H9 (cell line): ENCODE results near the gene CPSF4L. TPM values are rescaled to one million over a fixed set of nuclear protein-coding genes. Genes with fewer than 3 reads are reported as not detected.
A peak's percentile ranks its signal among the peaks of the same experiment; 100 is the strongest.

ENCODE experiments used
- DNase-seq: peaks from one replicate; pipeline ENCODE4 v3.0.0-alpha.2; 2017
- H2AFZ ChIP-seq: one replicate; pipeline ENCODE4 v1.6.1; 2013; ENCODE audit warnings: mild to moderate bottlenecking, low read length, control low read depth, moderate library complexity
- H2AK5ac ChIP-seq: 2 replicates; pipeline ENCODE4 v1.6.1; 2013; ENCODE audit warnings: low read length, control low read depth, mixed read lengths; ENCODE audit not compliant: insufficient read length
- H2BK120ac ChIP-seq: one replicate; pipeline ENCODE4 v1.6.1; 2013; ENCODE audit warnings: low read depth, mild to moderate bottlenecking, low read length, control low read depth, inconsistent platforms; ENCODE audit not compliant: poor library complexity, severe bottlenecking
- H2BK12ac ChIP-seq: 2 replicates; pipeline ENCODE4 v1.6.1; 2013; ENCODE audit warnings: low read length, control low read depth, mixed read lengths, low read depth; ENCODE audit not compliant: insufficient read length
- H2BK15ac ChIP-seq: 2 replicates; pipeline ENCODE4 v1.6.1; 2013; ENCODE audit warnings: low read depth, low read length, control low read depth
- H2BK20ac ChIP-seq: one replicate; pipeline ENCODE4 v1.6.1; 2013; ENCODE audit warnings: low read depth, mild to moderate bottlenecking, low read length, control low read depth, inconsistent platforms; ENCODE audit not compliant: poor library complexity, severe bottlenecking
- H2BK5ac ChIP-seq: 2 replicates; pipeline ENCODE4 v1.6.1; 2013; ENCODE audit warnings: low read length, control low read depth, mixed read lengths; ENCODE audit not compliant: insufficient read length
- H3K14ac ChIP-seq: 2 replicates; pipeline ENCODE4 v1.6.1; 2013; ENCODE audit warnings: low read length, control low read depth; ENCODE audit not compliant: insufficient read depth
- H3K18ac ChIP-seq: 2 replicates; pipeline ENCODE4 v1.6.1; 2013; ENCODE audit warnings: low read depth, mild to moderate bottlenecking, mixed read lengths, low read length, control low read depth; ENCODE audit not compliant: insufficient read length
- H3K23ac ChIP-seq: 2 replicates; pipeline ENCODE4 v1.6.1; 2013; ENCODE audit warnings: low read length, control low read depth, mixed read lengths, low read depth; ENCODE audit not compliant: insufficient read length
- H3K23me2 ChIP-seq: 2 replicates; pipeline ENCODE4 v1.6.1; 2013; ENCODE audit warnings: low read depth, mild to moderate bottlenecking, mixed read lengths, low read length, control low read depth; ENCODE audit not compliant: insufficient read length, poor library complexity, severe bottlenecking
- H3K27ac ChIP-seq: 2 replicates; pipeline ENCODE4 v1.5.1; 2013; ENCODE audit warnings: low read length, control low read depth, mixed read lengths, low read depth; ENCODE audit not compliant: insufficient read length
- H3K27me3 ChIP-seq: 2 replicates; pipeline ENCODE4 v1.6.1; 2013; ENCODE audit warnings: low read length, control low read depth, inconsistent platforms; ENCODE audit not compliant: insufficient read depth
- H3K4ac ChIP-seq: 2 replicates; pipeline ENCODE4 v1.6.1; 2013; ENCODE audit warnings: low read depth, mild to moderate bottlenecking, control low read depth, inconsistent platforms, low read length, moderate library complexity
- H3K4me1 ChIP-seq: 2 replicates; pipeline ENCODE4 v1.6.1; 2013; ENCODE audit warnings: low read length, control low read depth, inconsistent platforms; ENCODE audit not compliant: insufficient read depth
- H3K4me2 ChIP-seq: 2 replicates; pipeline ENCODE4 v1.6.1; 2013; ENCODE audit warnings: low read length, control low read depth, mixed read lengths; ENCODE audit not compliant: insufficient read length, insufficient read depth
- H3K56ac ChIP-seq: 2 replicates; pipeline ENCODE4 v1.6.1; 2013; ENCODE audit warnings: low read depth, mild to moderate bottlenecking, mixed read lengths, low read length, control low read depth; ENCODE audit not compliant: insufficient read length
- H3K79me1 ChIP-seq: 2 replicates; pipeline ENCODE4 v1.6.1; 2013; ENCODE audit warnings: low read depth, mild to moderate bottlenecking, moderate library complexity, low read length, control low read depth, inconsistent platforms; ENCODE audit not compliant: insufficient read depth, poor library complexity, severe bottlenecking
- H3K79me2 ChIP-seq: 2 replicates; pipeline ENCODE4 v1.6.1; 2013; ENCODE audit warnings: low read length, control low read depth, inconsistent platforms; ENCODE audit not compliant: insufficient read depth
- H3K9ac ChIP-seq: 2 replicates; pipeline ENCODE4 v1.6.1; 2013; ENCODE audit warnings: low read length, control low read depth, mixed read lengths; ENCODE audit not compliant: insufficient read length; ENCODE audit errors: extremely low read depth
- H3K9me3 ChIP-seq: one replicate; pipeline ENCODE4 v1.6.1; 2013; ENCODE audit warnings: low read depth, low read length, inconsistent platforms; ENCODE audit not compliant: control insufficient read depth
- H3T11ph ChIP-seq: one replicate; pipeline ENCODE4 v1.6.1; 2013; ENCODE audit warnings: mild to moderate bottlenecking, low read length, control low read depth, inconsistent platforms
- H4K20me1 ChIP-seq: one replicate; pipeline ENCODE4 v1.6.1; 2013; ENCODE audit not compliant: control insufficient read depth, insufficient read length, insufficient read depth
- H4K5ac ChIP-seq: 2 replicates; pipeline ENCODE4 v1.6.1; 2013; ENCODE audit warnings: low read depth, mild to moderate bottlenecking, mixed read lengths, low read length, control low read depth; ENCODE audit not compliant: insufficient read length
- H4K8ac ChIP-seq: replicated peaks from 2 replicates; pipeline ENCODE4 v1.6.1; 2013; ENCODE audit warnings: low read length, control low read depth, mixed read lengths, low read depth; ENCODE audit not compliant: insufficient read length
- H4K91ac ChIP-seq: 2 replicates; pipeline ENCODE4 v1.6.1; 2013; ENCODE audit warnings: low read depth, mild to moderate bottlenecking, moderate library complexity, mixed read lengths, low read length, control low read depth; ENCODE audit not compliant: insufficient read length
- H3K27ac Mint-ChIP-seq, 3 experiments: 2 replicates in 2 of 3; 3 replicates in 1 of 3; pipeline ENCODE4 v1.8.0; 2020 to 2021; ENCODE audit warnings: mixed read lengths in 3 of 3, mild to moderate bottlenecking in 1 of 3, moderate library complexity in 1 of 3
- H3K27me3 Mint-ChIP-seq: 2 replicates; pipeline ENCODE4 v1.8.0; 2021; ENCODE audit warnings: low read depth, mild to moderate bottlenecking, moderate library complexity, mixed read lengths
- H3K36me3 Mint-ChIP-seq, 3 experiments: 2 replicates in 2 of 3; 3 replicates in 1 of 3; pipeline ENCODE4 v1.8.0; 2020 to 2021; ENCODE audit warnings: low read depth in 3 of 3, mixed read lengths in 3 of 3; ENCODE audit not compliant: insufficient read depth in 1 of 3
- H3K4me1 Mint-ChIP-seq, 2 experiments: 2 replicates each; pipeline ENCODE4 v1.8.0; 2020; ENCODE audit warnings: mixed read lengths in 2 of 2
- H3K4me3 Mint-ChIP-seq, 2 experiments: 2 replicates in 1 of 2; 3 replicates in 1 of 2; pipeline ENCODE4 v1.8.0; 2020 to 2021; ENCODE audit warnings: mild to moderate bottlenecking in 2 of 2, mixed read lengths in 2 of 2, moderate library complexity in 1 of 2
- H3K9me3 Mint-ChIP-seq, 2 experiments: 2 replicates in 1 of 2; 3 replicates in 1 of 2; pipeline ENCODE4 v1.8.0; 2020; ENCODE audit warnings: mild to moderate bottlenecking in 2 of 2, mixed read lengths in 2 of 2, moderate library complexity in 1 of 2
- WGBS: extraction: QIAGEN DNeasy Blood & Tissue Kit; methylation state at CpG from one replicate; pipeline ENCODE4 v1.1.7; 2013; ENCODE audit warnings: missing lambda C conversion rate, low lambda C conversion rate, mixed read lengths; ENCODE audit not compliant: insufficient read length; ENCODE audit errors: extremely low coverage; 5-methylcytosine and 5-hydroxymethylcytosine counted together
- total RNA-seq: library from RNA; stranded (reverse); gene quantifications from 2 replicates; pipeline ENCODE4 v1.2.1, GENCODE V29; 2021
- TF ChIP-seq, protein P1 (sequence below): fragments of 200-600 bp; sonication (generic); conservative IDR thresholded peaks from 3 replicates; pipeline ENCODE4 v1.8.0; 2021; ENCODE audit warnings: antibody characterized with exemption, mild to moderate bottlenecking

CPSF4L gene
- total RNA-seq, 1 experiment from 2014 or later, result not detected

DNA sequence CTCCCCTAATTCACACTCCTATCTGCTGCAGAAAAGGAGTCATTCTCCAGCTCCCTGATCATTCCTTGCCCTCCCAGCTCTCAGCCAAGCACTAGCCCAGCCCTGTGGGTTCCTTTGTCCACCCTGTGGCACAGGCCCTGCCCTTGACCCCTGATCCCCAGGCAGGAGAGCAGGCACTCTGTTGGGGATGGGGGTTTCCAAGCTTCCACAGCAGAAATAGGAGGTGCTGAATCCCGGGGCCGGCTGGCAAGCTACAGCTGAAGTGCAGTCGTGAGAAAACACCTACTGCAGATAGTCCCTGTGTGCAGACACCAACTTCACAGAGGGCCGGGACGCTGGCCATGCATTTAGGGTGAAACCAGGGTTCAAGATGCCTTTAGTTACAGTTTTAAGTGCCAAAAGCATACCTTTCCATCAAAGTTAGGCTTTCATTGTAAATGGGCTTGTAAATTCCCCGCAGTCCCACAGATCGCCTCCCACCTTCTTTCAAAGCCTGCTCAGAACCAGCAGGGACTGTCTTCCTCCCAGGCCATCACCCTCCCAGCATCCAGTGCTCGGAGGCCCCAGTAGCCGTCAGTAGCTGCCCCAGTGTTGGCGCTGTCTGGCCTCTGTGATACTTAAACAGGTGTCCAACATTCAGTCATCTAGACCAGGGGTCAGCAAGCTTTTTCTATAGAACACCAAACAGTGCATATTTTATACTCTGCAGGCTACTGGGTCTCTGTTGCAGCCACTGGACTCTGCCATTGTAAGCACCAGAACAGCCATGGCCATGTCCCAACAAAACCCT, 10.6 kb downstream of the CPSF4L start:
- H3K9me3 Mint-ChIP-seq, result no peaks in the 10 kb centered on the region
- no peaks in the 10 kb centered on the region for H3K9me3 ChIP-seq
- peaks cover 8% of the 10 kb centered on the region for H3K27me3 Mint-ChIP-seq
- H3K27ac Mint-ChIP-seq, result peak overlapping the region in 2 of 3 experiments; percentile 44 to 46; a peak in 3 of 7 replicates
- H2AK5ac ChIP-seq, result no peak overlapping the region
- no peak overlapping the region for H3K23ac ChIP-seq
- H3K4me3 Mint-ChIP-seq, result no peak overlapping the region
- no peaks in the 10 kb centered on the region for H4K20me1 ChIP-seq
- WGBS, result no CpG with 5 or more reads among the region's 10 CpGs
- no peak overlapping the region for H2AFZ ChIP-seq
- no peak overlapping the region for H4K91ac ChIP-seq
- H2BK12ac ChIP-seq, result no peak overlapping the region
- H2BK5ac ChIP-seq, result no peak overlapping the region
- H3K4me2 ChIP-seq, result no peak overlapping the region
- H3K4me1 Mint-ChIP-seq, result peaks cover 21 to 27% of the 10 kb centered on the region in 2 experiments
- no peak overlapping the region for H3K4ac ChIP-seq
- H4K8ac ChIP-seq, result no peak overlapping the region
- no peaks in the 10 kb centered on the region for H3K27me3 ChIP-seq
- H3K79me1 ChIP-seq, result no peaks in the 10 kb centered on the region
- no peak overlapping the region for H3K18ac ChIP-seq
- H2BK20ac ChIP-seq, result no peak overlapping the region
- H3K36me3 Mint-ChIP-seq, result peaks cover 0 to 11% (median 5%) of the 10 kb centered on the region in 3 experiments; a peak in 4 of 7 replicates
- H3K56ac ChIP-seq, result no peak overlapping the region
- no peaks in the 10 kb centered on the region for H3K4me1 ChIP-seq
- no peak overlapping the region for H2BK120ac ChIP-seq
- H2BK15ac ChIP-seq, result no peak overlapping the region
- TF ChIP-seq, protein P1, sequence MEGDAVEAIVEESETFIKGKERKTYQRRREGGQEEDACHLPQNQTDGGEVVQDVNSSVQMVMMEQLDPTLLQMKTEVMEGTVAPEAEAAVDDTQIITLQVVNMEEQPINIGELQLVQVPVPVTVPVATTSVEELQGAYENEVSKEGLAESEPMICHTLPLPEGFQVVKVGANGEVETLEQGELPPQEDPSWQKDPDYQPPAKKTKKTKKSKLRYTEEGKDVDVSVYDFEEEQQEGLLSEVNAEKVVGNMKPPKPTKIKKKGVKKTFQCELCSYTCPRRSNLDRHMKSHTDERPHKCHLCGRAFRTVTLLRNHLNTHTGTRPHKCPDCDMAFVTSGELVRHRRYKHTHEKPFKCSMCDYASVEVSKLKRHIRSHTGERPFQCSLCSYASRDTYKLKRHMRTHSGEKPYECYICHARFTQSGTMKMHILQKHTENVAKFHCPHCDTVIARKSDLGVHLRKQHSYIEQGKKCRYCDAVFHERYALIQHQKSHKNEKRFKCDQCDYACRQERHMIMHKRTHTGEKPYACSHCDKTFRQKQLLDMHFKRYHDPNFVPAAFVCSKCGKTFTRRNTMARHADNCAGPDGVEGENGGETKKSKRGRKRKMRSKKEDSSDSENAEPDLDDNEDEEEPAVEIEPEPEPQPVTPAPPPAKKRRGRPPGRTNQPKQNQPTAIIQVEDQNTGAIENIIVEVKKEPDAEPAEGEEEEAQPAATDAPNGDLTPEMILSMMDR, result no peak
- no peak overlapping the region for H4K5ac ChIP-seq
- no peak overlapping the region for H3K14ac ChIP-seq
- H3T11ph ChIP-seq, result no peak overlapping the region
- no peak overlapping the region for H3K27ac ChIP-seq
- DNase-seq, result no peak
- H3K23me2 ChIP-seq, result no peaks in the 10 kb centered on the region
- H3K79me2 ChIP-seq, result no peaks in the 10 kb centered on the region
- no peak overlapping the region for H3K9ac ChIP-seq
